ENCODE results near the gene CIC. TPM values are rescaled to one million over a fixed set of nuclear protein-coding genes. Genes with fewer than 3 reads are reported as not detected.

Gene CIC
- total RNA-seq, 1 experiment from 2014 or later, result 67.9 TPM

DNA sequence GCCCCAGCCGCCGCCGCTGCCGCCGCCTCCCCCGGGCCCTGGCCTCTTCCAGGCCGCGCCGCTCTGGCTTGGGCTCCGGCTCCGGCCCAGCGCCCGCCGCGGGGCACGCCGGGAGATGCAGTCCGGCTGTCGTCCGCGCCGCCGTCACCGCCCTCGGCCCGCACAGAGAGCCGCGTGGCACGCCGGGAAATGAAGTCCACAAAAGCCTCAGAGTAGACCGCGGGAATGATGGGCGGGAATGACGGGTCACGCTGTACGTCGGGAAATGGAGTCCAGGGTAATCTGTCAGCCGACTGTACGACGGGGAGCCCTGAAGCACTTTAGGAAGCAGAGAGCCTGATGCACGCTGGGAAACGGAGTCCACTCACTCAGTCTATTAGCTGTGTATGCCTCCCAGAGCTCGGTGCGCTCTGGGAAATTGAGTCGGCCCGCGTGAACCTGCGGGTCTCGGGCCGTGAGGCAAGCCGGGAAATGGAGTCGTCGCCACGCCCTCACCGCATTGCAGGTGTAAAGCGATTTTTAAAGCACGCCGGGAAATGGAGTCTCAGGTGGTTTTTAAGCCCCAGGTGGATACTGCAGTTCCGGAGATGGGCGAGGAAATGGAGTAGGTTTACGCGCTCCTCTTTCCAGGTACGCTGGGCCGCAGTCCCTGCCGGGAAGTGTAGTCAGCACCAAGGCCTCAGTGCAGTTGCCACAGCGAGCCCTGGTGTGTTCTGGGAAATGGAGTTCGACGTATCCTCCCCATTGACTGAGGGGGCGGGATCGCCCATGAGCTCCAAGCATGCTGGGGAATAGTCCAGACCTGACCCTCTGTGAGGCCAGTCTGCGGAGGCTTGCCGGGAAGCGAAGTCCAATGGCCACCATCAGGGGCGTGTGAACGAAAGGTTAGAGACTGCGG, 26.3 kb upstream of the CIC start, which contains the start of gene GSK3A:
Gene GSK3A (minus strand): TSS at position 91 of the 898 bp plus-strand sequence. CDS start 137 bp downstream, outside the sequence.
- H3K9me3 Mint-ChIP-seq (ENCODE audit: unreplicated experiment), result no peaks in the 10 kb centered on the region
- peak within 1 kb of the TSS; percentile 72 for H3K27ac Mint-ChIP-seq (ENCODE audit: low read depth, unreplicated experiment)
- no TSS peak for BruUV-seq (replicated peaks)
- POLR2A ChIA-PET, result interaction anchor here (0.6 to 7.7 kb wide), 30 partner anchors 9 to 979 kb away, joined by 3 to 158 read pairs (median 4); partner anchors contain the start of genes CIC, DEDD2, ERF and HNRNPUL1
- peak; percentile 99 for DNase-seq (ENCODE audit: unreplicated experiment)
- peaks cover 44% of the 10 kb centered on the region for H3K4me1 Mint-ChIP-seq (ENCODE audit: insufficient read depth, unreplicated experiment)
- H3K36me3 Mint-ChIP-seq (ENCODE audit: insufficient read depth, unreplicated experiment), result peaks cover 50% of the 10 kb centered on the region
- no peaks in the 10 kb centered on the region for H3K27me3 Mint-ChIP-seq (ENCODE audit: insufficient read depth, unreplicated experiment)
- intact Hi-C loops (cut with micrococcal nuclease), result loop anchor here (5.0 to 10.0 kb wide), 2 partner anchors 55 to 152 kb away; partner anchors contain the start of gene CNFN
- H3K4me3 Mint-ChIP-seq (ENCODE audit: unreplicated experiment), result peak within 1 kb of the TSS; percentile 79
- CTCF ChIA-PET, result interaction anchor here (0.6 to 7.0 kb wide), 9 partner anchors 26 to 134 kb away, joined by 3 to 145 read pairs (median 3); no protein-coding TSS in a partner anchor
- TF ChIP-seq, protein P1, sequence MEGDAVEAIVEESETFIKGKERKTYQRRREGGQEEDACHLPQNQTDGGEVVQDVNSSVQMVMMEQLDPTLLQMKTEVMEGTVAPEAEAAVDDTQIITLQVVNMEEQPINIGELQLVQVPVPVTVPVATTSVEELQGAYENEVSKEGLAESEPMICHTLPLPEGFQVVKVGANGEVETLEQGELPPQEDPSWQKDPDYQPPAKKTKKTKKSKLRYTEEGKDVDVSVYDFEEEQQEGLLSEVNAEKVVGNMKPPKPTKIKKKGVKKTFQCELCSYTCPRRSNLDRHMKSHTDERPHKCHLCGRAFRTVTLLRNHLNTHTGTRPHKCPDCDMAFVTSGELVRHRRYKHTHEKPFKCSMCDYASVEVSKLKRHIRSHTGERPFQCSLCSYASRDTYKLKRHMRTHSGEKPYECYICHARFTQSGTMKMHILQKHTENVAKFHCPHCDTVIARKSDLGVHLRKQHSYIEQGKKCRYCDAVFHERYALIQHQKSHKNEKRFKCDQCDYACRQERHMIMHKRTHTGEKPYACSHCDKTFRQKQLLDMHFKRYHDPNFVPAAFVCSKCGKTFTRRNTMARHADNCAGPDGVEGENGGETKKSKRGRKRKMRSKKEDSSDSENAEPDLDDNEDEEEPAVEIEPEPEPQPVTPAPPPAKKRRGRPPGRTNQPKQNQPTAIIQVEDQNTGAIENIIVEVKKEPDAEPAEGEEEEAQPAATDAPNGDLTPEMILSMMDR (IDR thresholded peaks at IDR 0.05; ENCODE audit: unreplicated experiment), result no peak

DNA sequence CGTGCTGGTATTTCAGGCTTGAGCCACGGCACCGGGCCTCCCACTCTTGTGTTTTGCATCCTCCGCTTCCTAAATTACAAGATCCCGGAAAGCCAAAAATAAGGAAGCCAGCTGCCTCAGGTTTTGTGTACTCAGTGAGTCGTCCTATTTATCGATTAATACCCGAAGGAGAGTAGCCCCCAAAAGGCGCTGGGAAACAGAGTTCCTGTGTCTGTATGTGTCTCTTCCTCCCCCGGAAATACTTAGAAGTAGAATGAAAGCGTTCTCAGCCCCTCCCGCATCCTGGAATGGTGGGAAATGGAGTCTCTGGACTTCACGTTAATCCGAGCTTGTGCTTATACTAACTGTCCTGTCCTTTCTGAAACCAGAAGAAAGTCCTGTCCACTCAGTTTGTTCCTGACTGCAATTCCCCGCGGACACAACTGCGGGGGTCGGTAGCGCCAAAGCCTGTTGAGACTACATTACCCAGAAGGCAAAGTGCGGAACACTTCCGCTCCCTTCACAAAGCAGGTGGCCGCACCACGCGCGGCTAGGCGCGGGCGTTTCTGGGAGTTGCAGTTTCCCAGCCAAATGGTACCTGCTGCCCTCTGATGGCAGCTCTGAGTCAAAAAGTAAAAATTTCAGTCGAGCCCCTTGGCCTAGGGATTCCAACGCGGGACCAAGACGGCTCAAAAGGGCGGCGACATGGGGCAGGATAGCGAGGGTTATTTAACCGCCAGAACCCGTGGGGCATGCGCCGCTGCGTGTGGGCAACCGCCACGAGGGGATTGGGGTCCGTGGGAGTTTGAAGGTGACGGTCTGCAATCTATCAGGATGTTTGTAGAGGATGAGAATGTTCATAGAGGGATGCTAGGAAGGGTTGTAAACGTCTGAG, 24.5 kb upstream of the CIC start:
- Mint-ChIP-seq H3K27me3 (ENCODE audit: insufficient read depth, unreplicated experiment) (no peaks in the 10 kb centered on the region), H3K4me1 (ENCODE audit: insufficient read depth, unreplicated experiment) (peaks cover 37% of the 10 kb centered on the region), H3K36me3 (ENCODE audit: insufficient read depth, unreplicated experiment) (peaks cover 36% of the 10 kb centered on the region), H3K27ac (ENCODE audit: low read depth, unreplicated experiment) (peak overlapping the region; percentile 81), H3K4me3 (ENCODE audit: unreplicated experiment) (peak overlapping the region; percentile 79), H3K9me3 (ENCODE audit: unreplicated experiment) (no peaks in the 10 kb centered on the region)
- intact Hi-C loops (cut with micrococcal nuclease), result loop anchor here (1.0 to 10.0 kb wide), 4 partner anchors 53 to 150 kb away; partner anchors contain the start of gene CNFN
- peak; percentile 97 for DNase-seq (ENCODE audit: unreplicated experiment)
- ChIA-PET POLR2A (interaction anchor here (0.6 to 7.7 kb wide), 22 partner anchors 11 to 1424 kb away, joined by 3 to 158 read pairs (median 4); partner anchors contain the start of genes CIC, DEDD2, ERF and PAFAH1B3), CTCF (interaction anchor here (0.5 to 7.0 kb wide), 24 partner anchors 11 to 632 kb away, joined by 3 to 145 read pairs (median 4); partner anchors contain the start of gene POU2F2)
- no TSS peak for BruUV-seq (replicated peaks)
- TF ChIP-seq, protein P1 (IDR thresholded peaks at IDR 0.05; ENCODE audit: unreplicated experiment), result peak; percentile 60

DNA sequence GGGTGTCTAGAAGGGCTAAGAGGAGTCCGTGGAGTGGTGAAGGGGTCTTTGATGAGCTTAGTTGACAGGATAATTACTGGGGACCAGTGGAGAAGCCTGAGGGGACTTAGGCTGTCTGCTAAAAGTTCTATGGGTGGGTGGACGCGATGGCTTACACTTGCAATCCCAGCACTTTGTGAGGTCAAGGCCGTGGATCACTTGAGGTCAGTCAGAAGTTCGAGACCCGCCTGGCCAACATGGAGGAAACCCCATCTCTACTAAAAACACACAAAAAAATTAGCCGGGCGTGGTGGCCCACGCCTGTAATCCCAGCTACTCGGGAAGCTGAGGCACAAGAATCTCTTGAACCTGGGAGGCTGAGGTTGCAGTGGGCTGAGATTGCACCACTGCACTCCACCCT, 23.8 kb upstream of the CIC start:
- Mint-ChIP-seq H3K9me3 (ENCODE audit: unreplicated experiment) (no peaks in the 10 kb centered on the region), H3K27me3 (ENCODE audit: insufficient read depth, unreplicated experiment) (no peaks in the 10 kb centered on the region), H3K4me3 (ENCODE audit: unreplicated experiment) (peak overlapping the region; percentile 79), H3K4me1 (ENCODE audit: insufficient read depth, unreplicated experiment) (peaks cover 31% of the 10 kb centered on the region), H3K36me3 (ENCODE audit: insufficient read depth, unreplicated experiment) (peaks cover 31% of the 10 kb centered on the region), H3K27ac (ENCODE audit: low read depth, unreplicated experiment) (peak overlapping the region; percentile 81)
- TF ChIP-seq, protein P1 (IDR thresholded peaks at IDR 0.05; ENCODE audit: unreplicated experiment), result no peak
- ChIA-PET CTCF (interaction anchor here (0.5 to 7.0 kb wide), 22 partner anchors 11 to 244 kb away, joined by 3 to 145 read pairs (median 4); partner anchors contain the start of gene POU2F2), POLR2A (interaction anchor here (0.8 to 7.7 kb wide), 16 partner anchors 10 to 1423 kb away, joined by 3 to 158 read pairs (median 6); partner anchors contain the start of genes CIC, DEDD2, ERF and PAFAH1B3)
- no peak for DNase-seq (ENCODE audit: unreplicated experiment)
- no TSS peak for BruUV-seq (replicated peaks)
- intact Hi-C loops (cut with micrococcal nuclease), result loop anchor here (10.0 kb wide), 1 partner anchor 150 kb away; the partner anchor contains the start of gene CNFN
